Measurements from ENCODE around the gene LARP7.

Gene LARP7

GRCh38 chr4:112645541-112646329, 8.8 kb downstream of the LARP7 start:
- no peak for TF ChIP-seq FOXP2 (optimal IDR thresholded peaks at IDR 0.05; ENCODE audit: borderline replicate concordance, extremely low read depth, extremely low read length, insufficient read depth)
- TF ChIP-seq TAF1 (IDR thresholded peaks at IDR 0.05; ENCODE audit: borderline replicate concordance, insufficient read depth, low read length), result no peak
- TF ChIP-seq SIN3A (IDR thresholded peaks at IDR 0.05; ENCODE audit: borderline replicate concordance, insufficient read depth, low read length), result no peak
- TF ChIP-seq REST (IDR thresholded peaks at IDR 0.05; ENCODE audit: insufficient read depth in 1 of 2, low read depth in 2 of 2, low read length in 2 of 2), result no peak
- TF ChIP-seq POLR2AphosphoS5 (IDR thresholded peaks at IDR 0.05; ENCODE audit: low read depth, low read length), result no peak

GRCh38 chr4:112646632-112647537, 9.9 kb downstream of the LARP7 start:
- no peak for TF ChIP-seq TAF1 (IDR thresholded peaks at IDR 0.05; ENCODE audit: borderline replicate concordance, insufficient read depth, low read length)
- TF ChIP-seq SIN3A (IDR thresholded peaks at IDR 0.05; ENCODE audit: borderline replicate concordance, insufficient read depth, low read length), result no peak
- no peak for TF ChIP-seq REST (IDR thresholded peaks at IDR 0.05; ENCODE audit: insufficient read depth in 1 of 2, low read depth in 2 of 2, low read length in 2 of 2)
- no peak for TF ChIP-seq FOXP2 (optimal IDR thresholded peaks at IDR 0.05; ENCODE audit: borderline replicate concordance, extremely low read depth, extremely low read length, insufficient read depth)
- TF ChIP-seq POLR2AphosphoS5 (IDR thresholded peaks at IDR 0.05; ENCODE audit: low read depth, low read length), result no peak

GRCh38 chr4:112647785-112648184, 10.8 kb downstream of the LARP7 start:
- no peak for TF ChIP-seq TAF1 (IDR thresholded peaks at IDR 0.05; ENCODE audit: borderline replicate concordance, insufficient read depth, low read length)
- TF ChIP-seq FOXP2 (optimal IDR thresholded peaks at IDR 0.05; ENCODE audit: borderline replicate concordance, extremely low read depth, extremely low read length, insufficient read depth), result no peak
- TF ChIP-seq SIN3A (IDR thresholded peaks at IDR 0.05; ENCODE audit: borderline replicate concordance, insufficient read depth, low read length), result no peak
- no peak for TF ChIP-seq REST (IDR thresholded peaks at IDR 0.05; ENCODE audit: insufficient read depth in 1 of 2, low read depth in 2 of 2, low read length in 2 of 2)
- no peak for TF ChIP-seq POLR2AphosphoS5 (IDR thresholded peaks at IDR 0.05; ENCODE audit: low read depth, low read length)

GRCh38 chr4:112648263-112649054, 11.5 kb downstream of the LARP7 start:
- TF ChIP-seq FOXP2 (optimal IDR thresholded peaks at IDR 0.05; ENCODE audit: borderline replicate concordance, extremely low read depth, extremely low read length, insufficient read depth), result no peak

GRCh38 chr4:112649055-112649408, 12.1 kb downstream of the LARP7 start:
- TF ChIP-seq SIN3A (IDR thresholded peaks at IDR 0.05; ENCODE audit: borderline replicate concordance, insufficient read depth, low read length), result no peak
- no peak for TF ChIP-seq TAF1 (IDR thresholded peaks at IDR 0.05; ENCODE audit: borderline replicate concordance, insufficient read depth, low read length)
- TF ChIP-seq FOXP2 (optimal IDR thresholded peaks at IDR 0.05; ENCODE audit: borderline replicate concordance, extremely low read depth, extremely low read length, insufficient read depth), result no peak
- TF ChIP-seq POLR2AphosphoS5 (IDR thresholded peaks at IDR 0.05; ENCODE audit: low read depth, low read length), result no peak
- no peak for TF ChIP-seq REST (IDR thresholded peaks at IDR 0.05; ENCODE audit: insufficient read depth in 1 of 2, low read depth in 2 of 2, low read length in 2 of 2)
